ENCODE results near the gene AFDN. TPM values are rescaled to one million over a fixed set of nuclear protein-coding genes. Genes with fewer than 3 reads are reported as not detected.

AFDN gene
- total and polyA plus RNA-seq, 2 of the 8 experiments (the other 6 are each of a cell fraction or from before 2014, with no cell fraction given) = 53.4 to 192 TPM

GRCh38 chr6:167827583-167828324 is 1.0 kb downstream of the AFDN start:
- H2BK120ac ChIP-seq (replicated peaks; ENCODE audit: low read depth, low read length) = no peak overlapping the region
- H3K14ac ChIP-seq (ENCODE audit: insufficient read length) = no peak overlapping the region
- no peak overlapping the region for H2AK5ac ChIP-seq (ENCODE audit: low read depth, low read length)
- H3K18ac ChIP-seq (ENCODE audit: extremely low read depth, low read length) = peak overlapping the region; percentile 83
- peak overlapping the region; percentile 46 for H3K56ac ChIP-seq (replicated peaks; ENCODE audit: insufficient read length, low read depth, low read length)
- POLR2A ChIA-PET (ENCODE audit: partially characterized antibody) = interaction anchor here (0.8 to 2.8 kb wide), 5 partner anchors 11 to 65 kb away, joined by 3 to 6 read pairs (median 4); no protein-coding TSS in a partner anchor
- H2BK12ac ChIP-seq (ENCODE audit: low read depth, low read length) = no peak overlapping the region
- H3K27me3 ChIP-seq (replicated peaks in 1 of 4; ENCODE audit: control insufficient read depth in 3 of 4, extremely low read depth in 1 of 4, insufficient read depth in 3 of 4, low read length in 3 of 4) = no peaks in the 10 kb centered on the region; a peak in 2 of 7 replicates
- H4K5ac ChIP-seq (ENCODE audit: insufficient read length, low read depth, low read length) = peak overlapping the region; percentile 91
- no peaks in the 10 kb centered on the region; the same call in 1 of the 2 replicates for H3K79me1 ChIP-seq (ENCODE audit: low read depth, low read length)
- WGBS, 2 experiments (ENCODE audit: extremely low coverage in 1 of 2, insufficient coverage in 1 of 2, insufficient read length in 1 of 2, insufficient replicate concordance in 2 of 2, low coverage in 1 of 2, low lambda C conversion rate in 2 of 2, missing lambda C conversion rate in 1 of 2) = 4% methylated on average over 22 of the region's 51 CpGs; no CpG with 5 or more reads in 1 of the 2 experiments
- peaks cover 13 to 15% of the 10 kb centered on the region in 2 experiments for H4K20me1 ChIP-seq (replicated peaks in 1 of 2; ENCODE audit: control insufficient read depth in 1 of 2, insufficient read depth in 2 of 2, low read length in 2 of 2)
- FAIRE-seq (no peak), DNase-seq (ENCODE audit: low read depth in 1 of 2, low spot score in 2 of 2) (peak in 1 of 2 experiments; percentile 69)
- H3K4me2 ChIP-seq (ENCODE audit: insufficient read depth in 1 of 2, low read depth in 2 of 2, low read length in 2 of 2) = peak overlapping the region; percentile 72 to 80
- peak overlapping the region; percentile 68 to 90 (median 76) for H3K9ac ChIP-seq (replicated peaks in 1 of 4; ENCODE audit: extremely low read depth in 1 of 4, low read depth in 3 of 4, low read length in 3 of 4)
- peak overlapping the region; percentile 57; the same call in 1 of the 2 replicates for H2BK5ac ChIP-seq (ENCODE audit: low read depth, low read length)
- H3K79me2 ChIP-seq (ENCODE audit: control insufficient read depth in 1 of 2, insufficient read depth in 2 of 2, low read length in 2 of 2) = peaks cover 20 to 53% of the 10 kb centered on the region in 2 experiments
- no peak overlapping the region for H4K8ac ChIP-seq (ENCODE audit: extremely low read depth, insufficient read depth, low read length)
- CTCF ChIA-PET (ENCODE audit: partially characterized antibody) = interaction anchor here (1.0 to 1.7 kb wide), 4 partner anchors 19 to 471 kb away, joined by 3 to 6 read pairs (median 4); no protein-coding TSS in a partner anchor
- peaks cover 12% of the 10 kb centered on the region for H3K23me2 ChIP-seq (ENCODE audit: low read depth, low read length)
- H3K23ac ChIP-seq (ENCODE audit: insufficient read length) = no peak overlapping the region
- H3K4me3 ChIP-seq (ENCODE audit: extremely low read depth in 1 of 4, insufficient read depth in 2 of 4, low read depth in 3 of 4, low read length in 4 of 4) = peak overlapping the region; percentile 82 to 97 (median 87)
- peak overlapping the region; percentile 40; the same call in 1 of the 2 replicates for H3K27ac ChIP-seq (ENCODE audit: low read depth, low read length)
- no peaks in the 10 kb centered on the region for H3K9me3 ChIP-seq (ENCODE audit: insufficient read depth in 2 of 2, low read depth in 1 of 2, low read length in 1 of 2)
- H3K4ac ChIP-seq (replicated peaks; ENCODE audit: insufficient read length, low read depth, low read length) = no peak overlapping the region
- no peak overlapping the region for H2BK20ac ChIP-seq (ENCODE audit: low read length)
- no peak overlapping the region for H4K91ac ChIP-seq (replicated peaks; ENCODE audit: insufficient read length, low read length)
- H2AFZ ChIP-seq (ENCODE audit: low read length) = no peak overlapping the region
- H3K36me3 ChIP-seq (ENCODE audit: control insufficient read depth in 2 of 4, insufficient read depth in 4 of 4, low read length in 3 of 4) = peaks cover 0 to 12% (median 0%) of the 10 kb centered on the region in 4 experiments; a peak in 1 of 8 replicates
- peaks cover 0 to 4% (median 2%) of the 10 kb centered on the region in 4 experiments; a peak in 5 of 7 replicates for H3K4me1 ChIP-seq (replicated peaks in 1 of 4; ENCODE audit: control insufficient read depth in 3 of 4, insufficient read depth in 4 of 4, low read length in 3 of 4)
- H2BK15ac ChIP-seq (ENCODE audit: low read length) = no peak overlapping the region
- TF ChIP-seq MAX (IDR thresholded peaks at IDR 0.05) (0 out of 2 replicates have a peak, but pooled peaks have one; percentile 19), TAF1 (IDR thresholded peaks at IDR 0.05; ENCODE audit: low read depth, low read length) (0 out of 2 replicates have a peak, but pooled peaks have one; percentile 54), RBBP5 (IDR thresholded peaks at IDR 0.05; ENCODE audit: borderline replicate concordance, low read depth, low read length) (peak; percentile 61; the same call in 1 of the 2 replicates), JUND (IDR thresholded peaks at IDR 0.05; ENCODE audit: low read length) (no peak), ASH2L (IDR thresholded peaks at IDR 0.05; ENCODE audit: low read length) (peak; percentile 77), KDM4A (IDR thresholded peaks at IDR 0.05; ENCODE audit: low read depth, low read length, severe bottlenecking) (peak; percentile 29), SIN3A (conservative IDR thresholded peaks at IDR 0.05 in 1 of 2, IDR thresholded peaks at IDR 0.05 in 1 of 2; ENCODE audit: low read depth in 1 of 2, low read length in 2 of 2) (peak in 1 of 2 experiments; percentile 43; a peak in 1 of 4 replicates), RAD21 (IDR thresholded peaks at IDR 0.05 in 1 of 2, conservative IDR thresholded peaks at IDR 0.05 in 1 of 2; ENCODE audit: low read depth in 2 of 2, low read length in 2 of 2) (peak in 1 of 2 experiments; percentile 3; a peak in 1 of 4 replicates), TAF7 (optimal IDR thresholded peaks at IDR 0.05; ENCODE audit: borderline replicate concordance, low read depth, low read length) (no peak), MAFK (IDR thresholded peaks at IDR 0.05; ENCODE audit: low read depth, low read length) (no peak)

Data from H1 (cell line).